ENCODE results near the gene TBL1X. TPM values are rescaled to one million over a fixed set of nuclear protein-coding genes. Genes with fewer than 3 reads are reported as not detected.

Gene TBL1X
- polyA plus RNA-seq, 3 donors = 24.2 to 27.8 (median 26.9) TPM

DNA sequence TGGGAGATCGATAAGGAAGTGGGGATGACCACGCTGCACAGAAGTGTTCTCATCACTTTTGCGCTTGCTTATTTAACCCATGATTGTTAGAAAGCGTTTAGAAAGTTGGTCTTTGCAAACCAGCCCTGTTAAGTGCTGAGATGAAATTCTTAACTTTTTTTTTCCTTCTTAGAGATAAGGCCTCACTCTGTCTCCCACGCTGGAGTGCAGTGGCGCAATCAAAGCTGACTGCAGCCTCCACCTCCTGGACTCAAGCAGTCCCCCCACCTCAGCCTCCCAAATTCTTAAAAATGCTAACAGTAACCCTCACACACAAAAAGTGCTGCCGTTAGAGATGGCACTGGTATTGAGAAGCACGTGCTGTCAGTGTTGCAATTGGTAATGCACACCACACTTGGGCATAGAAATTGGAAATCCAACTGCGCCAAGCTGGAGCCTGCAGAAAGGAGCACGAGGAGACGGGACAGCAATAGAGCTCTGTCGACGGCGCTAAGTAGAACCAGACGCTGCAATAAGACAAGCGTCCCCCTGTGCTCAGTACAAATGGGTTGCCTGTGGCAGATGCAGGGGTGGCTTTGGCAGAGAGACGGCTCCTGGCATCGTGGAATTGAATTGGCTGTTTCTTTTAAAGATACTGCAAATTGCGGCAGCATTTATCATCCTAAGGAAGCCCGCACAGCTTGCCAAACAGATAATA lies 113.4 kb downstream of the TBL1X start:
- no peak for DNase-seq

DNA sequence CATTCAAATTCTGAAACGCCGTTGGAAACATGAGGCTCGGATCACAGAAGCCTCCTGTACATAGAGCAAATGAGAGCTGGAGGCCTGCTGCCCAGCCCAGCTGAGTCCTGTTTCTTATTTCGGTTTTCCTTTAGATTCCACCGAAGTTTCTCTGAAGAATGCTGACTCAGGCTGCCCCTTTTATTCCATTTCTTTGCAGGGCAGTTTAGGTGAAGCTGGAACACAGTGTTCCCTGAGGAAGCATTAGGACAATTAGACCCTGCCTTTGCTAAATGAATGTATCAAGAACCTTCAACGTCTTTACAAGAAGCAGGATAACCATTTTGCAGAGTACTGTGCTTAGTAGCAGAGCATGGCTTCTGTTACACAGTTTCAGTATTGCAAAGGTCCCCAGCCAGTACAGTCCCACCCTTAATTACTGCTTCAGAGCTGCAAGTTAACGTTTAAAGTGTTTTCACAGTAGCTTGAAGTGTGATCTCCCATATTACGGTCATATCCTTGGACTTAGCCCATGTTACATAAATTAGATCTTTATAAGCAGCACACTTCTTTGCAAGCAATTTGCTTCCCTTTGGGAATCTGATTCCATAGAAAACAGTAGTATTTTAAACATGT lies 117.0 kb downstream of the TBL1X start:
- DNase-seq = no peak

DNA sequence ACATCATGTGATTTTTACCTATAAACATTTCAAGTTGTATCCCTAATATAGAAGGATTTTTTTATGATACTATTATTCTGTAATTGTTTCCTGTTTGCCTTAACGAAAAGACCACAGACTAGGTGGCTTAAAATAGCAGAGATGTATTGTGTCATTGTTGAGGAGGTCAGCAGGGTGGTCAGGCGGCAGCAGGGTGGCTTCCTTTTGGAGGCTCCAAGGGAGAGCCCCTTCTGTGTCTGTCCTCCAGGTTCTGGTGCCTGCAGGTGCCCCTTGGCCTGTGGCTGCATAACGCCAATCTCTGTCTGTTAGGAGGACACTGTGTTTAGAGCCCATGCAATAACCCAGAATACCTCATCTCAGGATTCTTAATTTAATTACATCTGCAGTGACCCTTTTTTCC lies 118.1 kb downstream of the TBL1X start:
- no peak for DNase-seq

DNA sequence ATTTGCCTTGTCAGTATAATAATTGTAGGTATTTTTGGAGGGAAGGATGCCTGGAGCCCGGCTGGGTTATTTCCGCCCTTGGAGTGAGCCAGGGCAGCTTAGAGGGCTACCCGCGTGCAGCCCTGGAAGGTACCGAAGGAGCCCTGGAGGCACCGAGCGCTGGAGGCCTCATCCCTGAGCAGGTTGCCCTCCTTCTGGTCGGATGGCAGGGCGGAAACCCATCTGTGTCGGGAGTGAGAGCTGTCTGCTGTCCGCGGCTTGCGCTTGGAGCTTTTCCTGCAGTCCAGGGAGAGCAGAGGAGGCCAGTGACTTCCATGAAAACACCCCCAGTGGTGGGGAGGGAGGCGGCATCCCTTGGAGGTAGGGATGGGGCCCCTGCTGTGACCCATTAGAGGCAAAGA lies 122.1 kb downstream of the TBL1X start:
- DNase-seq = no peak

DNA sequence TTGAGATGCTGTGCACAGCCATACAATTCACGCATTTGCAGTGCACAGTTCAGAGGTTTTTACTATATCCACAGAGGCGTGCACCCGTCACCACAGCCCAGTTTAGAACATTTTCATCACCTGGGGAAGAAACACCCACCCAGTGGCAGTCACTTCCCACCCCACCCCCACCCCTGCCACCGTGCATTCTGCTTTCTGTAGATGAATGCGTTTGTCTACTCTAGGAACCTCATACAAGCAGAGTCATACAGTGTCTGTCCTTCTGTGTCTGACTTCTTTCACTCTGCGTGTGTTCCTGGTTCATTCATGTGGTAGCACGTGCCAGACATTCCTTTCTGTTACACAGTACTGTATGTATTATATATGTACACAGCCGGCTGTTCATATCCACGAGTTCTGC lies 122.8 kb downstream of the TBL1X start:
- no peak for DNase-seq

DNA sequence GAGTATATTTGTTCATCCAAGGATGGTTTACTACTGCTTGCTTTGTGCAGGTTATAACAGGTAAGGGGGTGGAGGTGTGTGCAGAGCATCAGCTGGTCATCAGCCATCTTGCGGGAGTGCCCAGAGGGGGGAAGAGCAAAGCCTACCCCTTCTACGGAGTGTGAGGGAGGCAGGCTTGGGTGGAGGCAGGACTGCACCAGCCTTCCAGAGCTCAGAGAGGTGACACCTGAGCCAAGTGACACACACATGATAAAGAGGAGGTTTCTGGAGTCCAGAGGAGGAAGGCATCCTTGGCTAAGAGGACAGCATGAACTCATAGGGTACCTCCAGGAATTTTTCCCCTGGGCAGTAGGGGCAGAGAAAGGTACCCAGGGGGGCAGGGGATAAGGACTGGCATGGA lies 126.6 kb downstream of the TBL1X start:
- no peak for DNase-seq

DNA sequence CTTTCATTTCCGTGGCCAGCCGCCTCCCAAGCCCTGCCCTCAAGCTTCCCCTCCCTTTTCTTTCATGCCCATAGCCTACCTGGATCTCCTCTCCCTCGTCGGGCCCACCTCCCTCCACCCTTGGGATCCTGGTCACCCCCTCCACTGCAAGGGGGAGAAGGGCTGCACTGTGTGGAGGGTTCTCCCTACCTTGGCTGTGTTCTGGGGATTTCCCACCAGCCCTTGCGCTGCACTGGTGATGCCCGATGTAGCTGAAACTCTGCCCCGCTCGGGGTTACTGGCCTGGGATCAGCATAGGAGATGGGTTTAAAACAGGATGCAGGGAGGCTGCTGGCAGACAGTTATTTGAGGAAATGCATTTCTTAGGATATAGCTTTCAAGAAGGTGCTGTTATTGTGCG lies 128.9 kb downstream of the TBL1X start:
- no peak for DNase-seq

DNA sequence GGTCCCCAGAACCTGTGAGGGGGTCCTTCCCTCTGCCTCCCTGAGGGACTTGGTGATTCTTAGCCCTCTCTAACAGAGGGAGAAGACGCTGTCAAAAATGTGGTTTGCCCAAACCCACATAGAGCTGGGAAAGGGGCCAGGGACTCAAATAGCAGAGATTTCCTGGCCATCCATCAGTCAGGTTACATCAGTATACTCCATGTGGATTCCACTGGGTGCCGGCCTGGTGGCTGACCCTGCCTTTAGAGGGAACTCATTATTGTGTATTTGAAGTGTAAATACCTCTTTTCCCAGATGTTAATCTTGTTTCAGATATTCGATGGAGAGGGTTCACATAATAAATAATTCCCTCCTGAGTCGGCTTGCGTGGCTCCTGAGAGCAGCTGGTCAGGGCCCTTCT lies 130.3 kb downstream of the TBL1X start:
- DNase-seq = no peak

DNA sequence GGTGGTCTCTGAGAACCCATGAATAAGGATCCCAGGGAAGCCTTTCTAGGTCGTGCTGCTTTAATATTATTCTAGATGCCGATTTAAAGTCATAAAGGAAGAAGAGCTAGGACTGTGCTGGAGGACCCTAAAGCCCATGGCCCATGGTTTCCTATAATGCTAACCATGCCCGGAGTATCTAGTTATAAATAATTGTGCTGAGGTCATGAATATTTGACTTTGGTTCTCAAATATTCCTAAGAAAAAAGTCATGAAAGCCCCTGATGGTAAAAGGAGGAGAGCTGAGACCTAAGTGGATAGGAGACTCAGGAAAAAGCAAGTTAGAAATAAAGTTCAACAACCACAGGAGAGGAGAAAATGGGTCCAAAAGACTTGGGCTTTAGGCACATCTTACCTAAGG lies 132.0 kb downstream of the TBL1X start:
- DNase-seq = no peak

DNA sequence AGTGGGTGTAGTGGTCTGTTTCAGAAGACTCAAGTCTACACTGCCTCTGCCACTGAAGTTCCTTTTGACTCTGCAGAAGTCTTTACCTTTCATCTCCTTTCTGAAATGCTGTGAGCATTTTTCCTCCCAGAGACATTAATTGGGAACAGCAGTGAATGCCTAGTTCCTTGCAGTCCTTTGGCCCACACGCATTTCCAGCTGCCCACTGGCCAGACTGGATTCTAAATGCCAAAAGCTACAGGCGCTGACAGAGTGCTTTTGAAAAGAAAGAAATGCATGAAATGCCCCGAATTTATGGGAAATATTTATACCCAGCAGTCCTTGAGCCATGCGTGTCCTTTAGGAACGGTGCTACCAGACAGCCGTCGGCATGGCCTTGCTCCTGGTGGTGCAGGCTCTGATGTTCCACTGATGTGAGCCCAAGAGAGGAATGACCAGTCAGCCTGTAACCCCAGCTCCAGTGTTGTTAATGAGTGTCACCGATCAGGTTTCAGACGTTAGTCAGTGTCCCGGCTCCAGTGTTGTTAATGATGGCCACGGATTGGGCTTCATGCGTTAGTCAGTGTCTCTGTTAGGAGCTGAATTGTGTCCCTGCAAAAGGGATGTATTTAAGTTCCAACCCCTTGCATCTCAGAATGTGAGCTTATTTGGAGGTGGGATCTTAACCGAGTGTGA lies 132.6 kb downstream of the TBL1X start:
- peak; percentile 27 for DNase-seq

DNA sequence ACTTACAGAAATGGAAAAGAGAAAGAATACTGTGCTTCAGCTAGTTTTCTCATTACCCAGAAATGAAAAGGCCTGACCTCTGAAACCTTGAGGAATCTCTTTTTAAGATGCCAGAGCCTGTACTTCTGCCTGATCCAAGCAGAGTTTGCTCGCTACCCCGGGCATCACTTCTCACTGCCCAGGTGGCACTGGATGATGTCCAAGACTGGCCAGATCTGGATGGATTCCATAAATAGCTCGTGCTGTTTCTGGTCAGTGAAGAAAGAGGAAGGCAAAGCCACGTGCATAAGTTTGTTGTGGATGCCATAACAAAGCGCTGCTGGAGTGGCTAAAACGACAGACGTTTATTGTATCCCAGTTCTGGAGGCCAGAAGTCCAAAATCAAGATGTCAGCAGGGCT lies 133.5 kb downstream of the TBL1X start:
- no peak for DNase-seq

DNA sequence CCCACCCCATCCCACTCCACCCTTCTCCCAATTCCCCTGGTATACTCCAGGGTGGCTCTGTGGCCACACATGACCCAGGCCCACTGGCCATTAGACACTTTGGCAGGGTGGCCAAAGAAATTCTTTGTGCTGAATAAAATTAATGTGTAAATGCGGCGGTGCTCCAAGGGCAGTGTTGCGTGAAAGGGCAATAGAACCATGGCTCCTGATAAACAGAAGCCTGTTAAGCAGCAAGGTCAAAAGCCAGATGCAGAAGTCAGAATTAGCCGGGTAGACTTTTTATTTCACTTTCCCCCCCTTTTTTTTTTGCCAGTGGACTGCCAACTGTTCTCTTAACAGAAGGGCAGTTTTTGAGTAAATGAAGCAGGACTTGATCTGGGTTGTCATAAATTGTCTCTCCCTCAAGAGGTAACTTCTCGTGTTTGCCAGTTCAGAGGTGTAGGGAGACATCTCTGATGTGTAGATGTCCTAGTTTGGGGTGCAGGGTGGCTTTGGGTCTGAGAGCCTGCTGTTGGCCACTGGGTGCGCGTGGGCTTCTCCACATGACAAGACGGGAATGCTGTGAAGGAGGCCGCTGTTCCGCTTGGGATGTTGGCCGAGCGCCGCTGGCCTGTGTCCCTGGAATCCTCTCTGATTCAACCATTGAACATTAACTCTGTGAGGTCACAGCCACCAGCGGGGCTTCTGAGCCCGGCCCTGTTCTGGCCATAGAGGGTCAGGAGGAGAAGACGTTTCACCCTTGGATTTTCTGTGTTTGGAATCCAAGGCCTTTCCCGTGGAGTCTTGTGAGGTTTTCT lies 139.5 kb downstream of the TBL1X start:
- DNase-seq = no peak

DNA sequence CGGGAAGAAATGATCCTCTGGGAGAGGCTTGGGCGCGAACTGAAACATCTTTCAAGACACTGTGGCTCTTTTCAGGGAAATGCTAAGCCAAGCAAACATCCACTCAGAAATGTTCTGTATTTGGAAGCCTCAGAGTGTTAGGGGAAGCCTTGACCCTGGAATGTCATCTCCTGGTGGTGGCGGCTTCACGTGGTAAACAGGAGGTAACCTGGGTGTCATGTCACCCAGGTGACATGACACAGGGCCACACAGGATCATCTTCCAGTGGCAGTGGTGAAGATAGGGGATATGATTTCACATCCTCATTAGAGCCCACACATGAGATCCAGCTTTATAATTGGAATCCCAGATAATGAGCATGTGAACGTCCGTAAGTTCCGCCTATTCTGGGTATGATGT lies 140.0 kb downstream of the TBL1X start:
- DNase-seq = no peak

DNA sequence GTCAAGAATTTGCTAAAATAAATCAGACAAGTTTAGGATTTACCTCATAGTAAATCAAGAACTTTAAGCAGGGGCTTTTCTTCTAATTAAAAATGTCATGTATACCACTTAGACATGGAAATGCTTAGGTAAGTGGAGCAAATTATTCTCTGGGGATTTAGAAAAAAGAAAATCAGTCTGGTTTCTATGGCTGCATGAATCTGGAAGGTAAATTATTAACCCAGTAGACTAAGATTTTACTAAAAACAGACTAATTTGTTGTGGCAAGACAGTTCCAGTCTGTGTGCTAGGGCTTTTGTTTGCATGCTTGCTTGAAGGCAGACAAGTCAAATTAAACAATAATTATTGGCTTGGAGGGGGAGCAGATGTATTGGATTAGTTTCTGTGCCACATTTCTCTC lies 140.6 kb downstream of the TBL1X start:
- no peak for DNase-seq

DNA sequence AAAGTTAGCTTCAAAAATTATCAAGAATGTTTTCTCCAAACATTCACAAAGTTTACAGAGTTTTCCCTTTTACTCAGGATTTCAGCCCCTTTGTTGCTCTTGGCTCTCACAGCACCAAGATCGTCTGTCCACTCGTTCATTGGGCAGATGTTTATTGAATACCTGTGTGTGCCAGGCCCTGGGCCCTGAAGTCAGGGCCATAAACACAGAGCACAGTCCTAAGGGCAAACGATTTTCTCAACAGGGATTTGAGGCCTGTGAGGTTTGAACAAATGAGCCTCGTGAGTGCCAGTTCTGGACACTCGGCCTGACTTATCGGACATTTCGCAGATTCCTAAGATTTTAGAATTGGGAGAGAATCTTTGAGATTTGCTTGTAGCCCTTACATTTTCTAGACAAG lies 142.1 kb downstream of the TBL1X start:
- DNase-seq = no peak

DNA sequence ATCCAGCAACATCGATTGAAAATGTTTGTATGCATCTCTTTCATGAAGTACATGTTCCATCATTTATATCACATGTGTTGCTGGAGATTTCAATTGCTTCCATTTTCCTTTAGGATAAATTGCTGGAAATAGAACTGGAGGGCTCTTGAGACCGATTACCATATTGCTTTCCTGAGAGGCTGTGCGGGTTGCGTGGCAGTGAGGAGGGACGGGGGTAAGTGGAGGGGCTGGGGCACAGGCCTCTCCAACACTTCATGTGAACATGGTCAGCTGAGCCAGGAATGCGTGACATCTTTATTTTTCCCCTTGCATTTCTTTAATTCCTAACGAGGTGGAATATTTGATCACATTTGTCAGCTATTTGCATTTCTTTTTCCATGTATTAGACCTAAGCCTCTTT lies 144.6 kb downstream of the TBL1X start:
- no peak for DNase-seq

DNA sequence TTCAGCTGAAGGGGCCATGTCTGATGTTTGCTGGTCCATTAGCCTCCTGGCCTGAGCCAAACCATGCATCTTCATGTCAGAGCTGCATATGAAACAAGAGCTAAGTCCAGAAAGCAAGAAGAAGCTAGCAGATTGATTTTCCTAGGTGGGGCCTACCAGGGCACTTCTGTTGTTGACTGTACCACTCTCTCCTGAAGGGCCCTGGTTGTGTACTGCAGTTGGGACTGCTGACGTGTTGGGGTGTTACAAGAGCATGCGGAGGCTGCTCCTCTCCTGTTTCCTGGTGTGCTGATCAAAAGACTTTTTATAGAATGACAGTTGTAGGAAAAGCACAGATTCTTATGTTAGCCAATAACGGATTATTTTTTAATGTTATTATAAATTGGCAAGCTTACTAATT lies 145.1 kb downstream of the TBL1X start:
- no peak for DNase-seq

DNA sequence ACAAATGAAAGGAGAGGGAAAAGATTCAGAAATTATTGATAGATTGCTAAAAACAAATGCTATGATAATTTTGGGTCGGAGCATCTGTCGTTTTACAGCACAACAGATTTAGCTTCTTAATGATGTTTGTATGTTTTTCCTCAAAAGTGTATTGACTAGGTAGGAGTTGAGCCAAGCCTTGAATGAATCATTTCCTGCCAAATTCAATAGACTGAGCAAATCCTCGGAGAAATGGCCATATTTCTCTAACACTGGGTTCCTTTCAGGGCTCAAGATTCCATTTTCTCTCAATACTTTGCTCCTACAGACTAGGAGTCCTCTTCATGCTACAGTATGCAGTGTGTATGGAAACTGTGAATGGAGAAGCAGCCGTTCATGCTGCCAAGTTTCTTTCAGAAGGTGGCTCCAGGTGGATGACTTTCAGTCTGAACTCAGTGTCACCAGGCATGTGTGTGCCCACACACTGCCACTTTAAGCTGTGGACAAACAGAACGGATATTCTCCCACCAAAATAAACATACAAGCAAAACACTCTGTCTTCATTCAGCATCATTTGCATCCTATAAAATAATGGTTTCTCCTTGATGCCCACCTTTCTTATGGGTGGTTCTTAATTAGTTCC lies 146.0 kb downstream of the TBL1X start:
- DNase-seq = no peak

DNA sequence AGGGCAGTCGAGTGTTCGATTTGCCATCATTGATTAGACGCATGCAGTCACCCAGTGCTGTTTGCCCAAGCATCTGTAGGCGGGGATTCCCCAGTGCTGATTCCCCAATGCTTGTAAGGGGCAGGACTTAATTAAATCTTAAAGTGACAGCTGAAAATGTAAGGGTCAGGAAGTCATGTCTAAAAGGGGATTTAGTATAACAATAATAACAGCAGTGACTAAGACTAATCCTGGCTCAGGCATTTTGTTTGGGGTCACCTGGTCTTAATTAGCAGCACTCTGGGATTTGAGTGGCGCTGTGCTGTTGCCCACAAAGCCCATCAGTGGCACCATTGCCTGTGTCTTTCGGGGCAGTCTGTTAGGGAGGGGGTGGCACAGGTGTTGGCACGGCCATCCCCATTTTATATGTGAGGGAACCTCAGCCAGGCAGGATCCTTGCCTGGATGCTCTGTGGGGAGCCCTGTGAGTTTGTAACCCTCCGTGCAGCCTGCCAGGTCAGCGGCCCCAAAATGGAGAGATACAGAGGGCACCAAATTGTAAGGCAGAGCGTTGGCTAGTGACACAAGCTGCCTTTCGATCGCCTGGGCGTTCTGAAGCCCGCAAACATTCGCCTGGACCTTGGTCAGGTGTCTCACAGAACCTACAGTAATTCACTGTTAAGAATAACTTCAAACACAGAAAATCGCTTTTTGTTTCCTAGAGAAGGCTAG lies 146.7 kb downstream of the TBL1X start:
- no peak for DNase-seq

DNA sequence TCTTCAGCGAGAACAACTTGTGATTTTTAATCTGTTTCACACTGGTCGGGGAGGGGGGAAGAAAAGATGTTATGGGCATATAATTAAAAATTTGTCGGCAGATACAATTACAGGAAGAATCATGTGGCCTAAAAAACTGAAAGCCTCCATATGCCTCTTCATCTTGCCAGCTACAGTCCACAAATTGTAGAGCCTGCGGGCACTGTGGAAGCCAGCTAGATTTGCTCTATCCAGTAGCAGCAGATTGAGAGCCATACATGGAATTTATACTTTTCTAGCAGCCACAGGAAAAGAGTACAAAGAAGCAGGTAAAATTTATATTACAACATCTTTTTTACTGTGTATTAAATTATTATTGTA lies 147.3 kb downstream of the TBL1X start:
- no peak for DNase-seq

DNA sequence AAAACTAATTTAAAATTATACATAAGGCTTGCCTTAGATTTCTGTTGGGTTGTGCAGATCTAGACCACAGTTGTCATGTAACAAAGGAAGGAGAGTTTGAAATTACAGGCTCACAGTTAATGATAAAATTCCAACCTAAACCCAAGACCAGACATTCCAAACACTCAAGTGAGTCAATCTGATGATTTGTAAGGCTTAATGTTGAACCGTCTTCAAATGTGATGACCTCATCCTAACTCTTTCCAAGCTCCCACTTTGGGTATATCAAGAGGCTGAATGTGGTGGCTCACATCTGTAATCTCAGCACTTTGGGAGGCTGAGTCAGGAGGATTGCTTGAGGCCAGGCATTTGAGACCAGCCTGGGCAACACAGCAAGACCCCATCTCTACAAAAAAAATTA lies 149.2 kb downstream of the TBL1X start:
- DNase-seq = no peak

DNA sequence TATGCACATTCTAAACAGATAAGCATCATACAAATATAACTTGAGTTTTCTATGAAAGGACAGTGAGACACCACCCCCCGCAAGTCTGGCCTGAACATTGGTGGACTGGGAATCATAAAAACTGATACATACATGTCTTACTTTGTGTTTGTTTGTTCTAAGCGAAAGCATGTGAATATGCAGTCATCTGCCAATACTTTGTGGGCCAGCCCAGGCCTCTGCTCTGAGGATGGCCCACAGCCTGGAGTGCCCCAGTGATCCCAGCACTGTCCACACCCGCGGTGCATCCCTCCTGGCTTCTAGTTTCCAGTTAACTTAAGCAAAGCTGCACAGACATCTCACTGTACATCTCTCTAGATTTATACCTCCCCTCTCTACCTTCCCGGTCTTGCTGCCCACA lies 154.3 kb downstream of the TBL1X start:
- no peak for DNase-seq
